GM19467 (cell line): ENCODE data around the gene SPEM2.

Source experiments
- ATAC-seq: cut with Tn5 transposase; IDR thresholded peaks from one replicate; pipeline ENCODE4 v1.9.1; 2021; ENCODE audit warnings: mild to moderate bottlenecking, moderate library complexity; ENCODE audit not compliant: unreplicated experiment

Gene SPEM2

DNA sequence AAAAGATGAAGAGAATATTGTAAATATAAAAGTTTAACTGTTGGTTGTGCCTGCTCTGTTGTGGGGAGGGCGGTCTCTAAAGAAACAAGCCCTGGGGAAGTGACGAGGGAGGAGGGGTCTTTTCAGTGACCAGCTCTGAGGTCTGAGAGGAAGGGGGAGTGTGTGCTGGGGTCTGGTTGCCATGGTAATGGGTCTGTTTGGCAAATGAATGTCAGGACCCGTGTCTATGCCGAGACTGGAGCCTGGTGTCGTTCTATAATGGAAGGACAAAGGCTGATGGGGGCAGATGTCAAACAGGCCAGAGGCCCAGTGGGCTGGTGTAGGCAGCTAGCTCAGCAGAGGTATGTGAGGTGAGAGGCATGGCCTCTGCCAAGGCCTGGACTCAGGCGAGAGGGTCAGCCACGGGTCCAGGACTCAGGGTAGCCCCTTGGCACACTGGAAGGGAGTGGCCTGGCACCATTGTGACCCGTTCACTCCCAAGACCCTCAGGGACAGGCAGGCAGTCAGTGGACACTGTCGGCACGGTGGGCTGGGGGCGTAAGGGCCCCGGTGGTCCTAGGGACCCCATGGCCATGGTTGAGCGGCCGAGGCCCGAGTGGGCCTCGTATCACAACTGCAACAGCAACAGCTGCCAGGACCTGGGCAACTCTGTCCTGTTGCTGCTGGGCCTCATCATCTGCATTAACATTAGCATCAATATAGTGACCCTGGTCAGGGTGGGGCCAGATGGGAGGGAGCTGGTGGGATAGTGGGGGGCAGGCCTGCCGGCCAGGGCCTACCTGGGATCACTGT is 5.4 kb upstream of the SPEM2 start, which contains the start of gene SPEM1:
SPEM1 (plus strand) TSS at position 506 of the 792 bp plus-strand sequence; CDS start at position 567, 61 bp downstream.
- no peak for ATAC-seq

DNA sequence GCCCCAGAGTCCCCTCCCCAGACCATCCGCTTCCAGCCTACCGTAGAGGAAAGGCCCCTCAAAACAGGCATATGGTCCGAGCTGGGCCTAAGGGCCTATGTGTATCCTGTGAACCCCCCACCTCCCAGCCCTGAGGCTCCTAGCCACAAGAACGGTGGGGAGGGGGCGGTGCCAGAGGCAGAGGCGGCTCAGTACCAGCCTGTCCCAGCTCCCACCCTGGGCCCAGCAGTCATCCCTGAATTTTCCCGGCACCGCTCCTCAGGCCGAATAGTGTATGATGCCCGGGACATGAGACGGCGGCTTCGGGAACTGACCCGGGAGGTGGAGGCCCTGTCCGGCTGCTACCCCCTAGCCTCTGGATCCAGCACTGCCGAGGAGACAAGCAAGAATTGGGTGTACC is 4.2 kb upstream of the SPEM2 start:
- ATAC-seq = no peak

DNA sequence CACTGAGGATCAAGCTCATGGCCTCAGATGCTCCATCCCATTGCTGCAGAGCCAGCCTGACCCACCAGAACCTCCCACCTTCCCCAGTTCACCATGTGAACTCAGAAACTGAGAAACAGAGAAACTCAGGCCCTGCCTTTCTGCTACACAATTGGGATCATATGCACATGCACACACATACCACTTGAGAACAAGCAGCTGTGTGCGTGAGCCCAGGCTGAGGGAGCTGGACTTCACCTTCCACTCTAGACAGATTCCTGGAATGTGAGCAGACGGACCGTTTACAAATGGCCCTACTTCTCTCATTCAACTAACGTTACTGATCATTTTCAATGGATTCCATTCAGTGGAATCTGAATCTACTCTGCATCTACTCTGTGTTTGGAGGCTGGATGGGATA is 1.7 kb upstream of the SPEM2 start:
- no peak for ATAC-seq

DNA sequence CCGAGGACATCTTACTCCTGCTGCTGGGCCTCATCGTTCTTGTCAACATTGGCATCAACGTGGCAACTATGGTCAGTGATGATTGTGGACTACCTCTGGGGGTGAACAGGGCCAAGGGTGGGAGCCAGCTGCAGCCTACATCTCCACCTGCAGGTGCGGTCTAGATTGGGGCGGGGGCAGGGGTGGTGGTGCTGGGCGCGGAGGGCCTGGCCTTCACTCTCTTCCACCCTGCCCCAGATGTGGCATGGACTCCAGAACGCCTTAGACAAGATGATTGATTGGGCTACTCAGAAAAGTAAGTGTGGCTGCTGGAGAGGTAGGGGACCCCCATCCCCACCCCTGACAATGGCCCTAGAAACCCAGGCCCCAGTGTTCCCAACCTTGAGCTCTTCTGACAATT is 340 bp downstream of the SPEM2 start:
- ATAC-seq = no peak

DNA sequence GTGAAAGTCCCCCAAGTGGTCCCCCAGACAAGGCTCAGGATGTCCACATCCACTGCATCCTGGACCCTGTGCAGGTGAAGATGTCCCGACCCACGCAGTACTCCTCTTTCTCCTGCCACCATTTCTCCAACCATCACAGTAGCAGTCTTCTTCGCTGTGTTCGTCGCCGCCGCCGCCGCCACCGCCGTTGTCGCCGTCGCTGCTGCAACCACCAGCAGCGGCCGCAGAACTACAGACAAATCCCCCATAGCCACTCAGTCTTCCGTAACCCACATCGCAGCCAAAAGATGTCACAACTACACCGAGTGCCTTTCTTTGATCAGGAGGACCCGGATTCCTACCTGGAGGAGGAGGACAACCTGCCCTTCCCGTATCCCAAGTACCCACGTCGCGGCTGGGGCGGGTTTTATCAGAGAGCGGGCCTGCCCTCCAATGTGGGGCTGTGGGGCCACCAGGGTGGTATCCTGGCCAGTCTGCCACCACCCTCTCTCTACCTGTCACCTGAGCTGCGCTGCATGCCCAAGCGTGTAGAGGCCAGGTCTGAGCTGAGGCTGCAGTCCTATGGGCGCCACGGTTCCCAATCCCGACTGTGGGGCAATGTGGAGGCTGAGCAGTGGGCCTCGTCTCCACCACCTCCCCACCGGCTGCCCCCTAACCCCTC is 917 bp downstream of the SPEM2 start:
- no peak for ATAC-seq

- no peak for ATAC-seq
Measured at GRCh38 chr17:7426896-7427489, 1.6 kb downstream of the SPEM2 start.

DNA sequence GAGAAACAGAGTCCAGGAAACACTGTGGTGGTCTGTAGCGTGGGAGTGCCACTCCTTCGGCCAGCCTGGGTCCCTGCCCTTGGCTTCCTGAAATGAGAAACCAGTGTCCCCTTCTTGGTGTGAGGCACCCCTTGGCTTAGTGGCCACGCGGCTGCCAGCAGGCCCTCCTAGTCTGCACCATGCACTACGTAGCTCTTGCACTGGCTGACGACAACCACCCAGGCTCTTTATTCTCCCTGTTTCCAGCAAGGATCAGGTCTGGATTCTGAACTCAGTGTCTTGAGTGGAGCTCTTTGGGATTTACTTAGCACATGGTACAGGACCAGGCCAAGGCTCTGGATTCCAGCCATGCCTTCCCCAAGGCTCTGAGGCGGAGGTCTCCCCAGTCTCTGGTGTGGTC is 2.1 kb downstream of the SPEM2 start:
- ATAC-seq = no peak

GRCh38 chr17:7428557-7428956 is 3.1 kb downstream of the SPEM2 start, which contains the start of gene SPEM3:
Gene SPEM3 (plus strand): TSS chr17:7428857. CDS start chr17:7428903, 46 bp downstream.
- ATAC-seq = no peak

- ATAC-seq = no peak
Measured at GRCh38 chr17:7429722-7430121, 4.3 kb downstream of the SPEM2 start.

DNA sequence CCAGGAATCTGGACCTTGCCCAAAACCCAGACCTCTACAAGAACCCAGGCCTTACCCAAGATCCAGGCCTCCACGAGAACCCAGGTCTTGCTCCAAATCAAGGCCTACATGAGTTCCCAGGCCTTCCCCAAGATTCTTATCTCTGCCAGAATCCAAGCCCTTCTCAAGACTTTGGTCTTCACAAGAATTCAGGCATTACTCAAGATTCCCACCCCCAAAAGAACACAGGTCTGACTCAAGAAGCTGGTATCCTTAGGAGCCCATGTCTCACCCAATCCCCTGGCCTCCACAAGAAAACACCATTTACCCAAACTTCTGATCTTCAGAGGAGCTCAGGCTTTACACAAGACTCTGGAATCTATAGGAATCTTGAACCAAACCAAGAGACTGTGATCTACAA is 5.8 kb downstream of the SPEM2 start:
- no peak for ATAC-seq

DNA sequence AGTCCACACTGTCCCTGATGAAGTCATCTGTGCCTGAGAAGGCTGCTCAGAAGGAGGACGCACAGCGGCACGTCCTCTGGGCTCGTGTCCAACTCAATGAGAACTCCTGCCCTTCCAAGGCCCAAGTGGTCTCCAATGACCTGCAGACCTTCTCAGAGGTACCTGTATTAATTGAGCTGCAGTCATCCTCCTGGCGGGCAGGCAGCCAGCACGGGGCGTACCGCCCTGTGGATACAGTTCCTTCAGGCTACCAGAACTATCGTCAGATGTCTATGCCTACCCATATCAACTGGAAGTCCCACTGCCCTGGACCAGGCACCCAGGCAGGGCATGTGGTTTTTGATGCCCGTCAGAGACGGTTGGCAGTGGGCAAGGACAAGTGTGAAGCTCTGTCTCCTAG is 6.9 kb downstream of the SPEM2 start:
- no peak for ATAC-seq

- no peak for ATAC-seq
Measured at GRCh38 chr17:7435676-7436555, 10.5 kb downstream of the SPEM2 start.

GRCh38 chr17:7436556-7437368 is 11.3 kb downstream of the SPEM2 start:
- no peak for ATAC-seq

DNA sequence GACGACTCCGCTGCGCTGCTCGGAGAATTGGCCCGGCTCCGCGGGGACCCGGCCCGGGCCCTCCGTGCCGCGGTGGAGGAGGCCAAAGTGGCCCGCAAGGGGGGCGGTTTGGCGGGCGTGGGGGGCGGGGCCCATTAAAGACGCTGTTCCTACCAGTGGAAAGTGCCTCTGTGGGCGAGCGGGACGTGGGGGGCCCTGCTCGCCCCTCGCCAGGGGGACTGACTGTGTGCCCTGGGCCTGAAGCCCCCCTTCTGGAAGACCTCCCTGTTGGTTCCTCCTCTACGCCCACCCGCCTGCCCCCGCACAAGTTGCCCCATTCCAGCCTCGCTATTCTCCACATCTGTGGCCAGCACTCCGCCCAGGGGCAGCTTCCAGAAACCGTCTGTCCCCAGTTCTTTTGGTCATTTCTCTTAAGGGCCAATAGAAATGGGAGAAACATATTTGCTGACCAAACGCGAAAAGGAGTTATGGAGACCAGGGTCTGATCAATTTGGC is 12.0 kb downstream of the SPEM2 start:
- ATAC-seq = no peak

DNA sequence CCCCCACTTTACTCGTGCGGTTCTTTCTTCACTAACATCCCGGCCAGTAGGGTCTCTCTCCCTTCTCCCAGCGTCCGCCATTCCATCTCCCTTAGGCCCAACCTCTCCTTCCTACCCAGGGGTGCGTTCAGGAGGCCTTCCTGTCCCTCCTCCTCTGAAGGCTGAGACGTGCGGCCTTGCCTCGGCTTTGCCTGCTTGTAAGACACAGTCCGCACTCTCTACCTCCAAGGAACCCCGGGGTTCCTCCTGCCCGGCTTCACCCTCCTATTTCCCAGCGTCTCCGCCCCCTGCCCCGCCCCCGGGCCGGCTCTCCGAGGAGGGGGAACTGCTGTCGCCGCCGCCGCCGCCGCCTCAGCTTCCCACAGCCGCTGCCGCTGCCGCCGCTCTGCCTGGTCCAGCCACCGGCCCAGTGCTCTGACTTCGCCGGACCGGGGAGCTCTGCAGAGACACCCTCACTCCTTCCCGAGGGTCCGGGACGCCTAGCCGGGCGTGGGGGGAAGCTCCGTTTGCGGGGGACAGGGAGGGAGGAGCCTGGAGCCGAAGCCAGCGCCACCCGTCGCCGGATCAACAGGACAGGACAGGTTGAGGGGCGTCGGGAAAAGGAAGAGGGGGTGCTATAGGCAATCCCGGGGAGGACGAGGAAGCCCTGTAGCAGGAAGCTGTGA is 12.7 kb downstream of the SPEM2 start:
- no peak for ATAC-seq

DNA sequence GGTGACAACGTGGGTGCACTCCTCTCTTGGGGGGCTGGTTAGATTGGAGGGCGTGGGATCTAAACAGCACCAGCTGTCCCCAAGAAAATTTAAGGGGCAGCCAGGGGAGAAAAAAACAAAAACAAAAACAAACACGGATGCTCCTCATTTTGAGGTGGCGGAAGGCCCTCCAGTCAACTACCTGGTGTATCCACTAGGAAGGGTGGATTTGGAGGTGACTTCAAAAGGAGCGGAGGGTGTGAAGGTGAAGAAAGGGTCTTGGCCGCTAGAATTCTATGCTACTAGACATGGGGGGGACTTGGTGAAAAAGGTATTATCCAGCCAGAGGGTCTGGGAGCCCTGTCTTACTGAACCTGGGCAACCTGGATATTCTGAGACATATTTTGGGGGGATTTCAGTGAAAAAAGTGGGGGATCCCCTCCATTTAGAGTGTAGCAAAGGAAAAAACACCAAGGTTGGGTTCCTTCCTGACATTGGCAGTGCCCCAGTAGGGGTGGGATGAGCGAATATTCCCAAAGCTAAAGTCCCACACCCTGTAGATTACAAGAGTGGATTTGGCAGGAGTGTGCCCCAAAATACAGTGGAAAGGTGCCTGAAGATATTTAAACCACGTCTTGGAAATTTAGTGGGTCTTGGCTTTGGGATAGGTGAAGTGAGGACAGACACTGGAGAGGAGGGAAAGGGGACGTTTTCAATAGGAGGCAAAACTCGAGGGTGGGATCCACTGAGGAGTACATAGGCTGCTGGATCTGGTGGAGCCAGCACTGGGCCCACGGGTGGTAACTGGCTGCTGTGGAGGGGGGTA is 13.4 kb downstream of the SPEM2 start:
- no peak for ATAC-seq

- ATAC-seq = no peak
Measured at GRCh38 chr17:7439462-7440112, 14.2 kb downstream of the SPEM2 start, which contains the start of gene FGF11. Gene FGF11 (plus strand): TSS chr17:7439512. CDS start chr17:7439621, 109 bp downstream.
